ENCODE data around the gene SPAG6.

- TF ChIP-seq, protein P1, sequence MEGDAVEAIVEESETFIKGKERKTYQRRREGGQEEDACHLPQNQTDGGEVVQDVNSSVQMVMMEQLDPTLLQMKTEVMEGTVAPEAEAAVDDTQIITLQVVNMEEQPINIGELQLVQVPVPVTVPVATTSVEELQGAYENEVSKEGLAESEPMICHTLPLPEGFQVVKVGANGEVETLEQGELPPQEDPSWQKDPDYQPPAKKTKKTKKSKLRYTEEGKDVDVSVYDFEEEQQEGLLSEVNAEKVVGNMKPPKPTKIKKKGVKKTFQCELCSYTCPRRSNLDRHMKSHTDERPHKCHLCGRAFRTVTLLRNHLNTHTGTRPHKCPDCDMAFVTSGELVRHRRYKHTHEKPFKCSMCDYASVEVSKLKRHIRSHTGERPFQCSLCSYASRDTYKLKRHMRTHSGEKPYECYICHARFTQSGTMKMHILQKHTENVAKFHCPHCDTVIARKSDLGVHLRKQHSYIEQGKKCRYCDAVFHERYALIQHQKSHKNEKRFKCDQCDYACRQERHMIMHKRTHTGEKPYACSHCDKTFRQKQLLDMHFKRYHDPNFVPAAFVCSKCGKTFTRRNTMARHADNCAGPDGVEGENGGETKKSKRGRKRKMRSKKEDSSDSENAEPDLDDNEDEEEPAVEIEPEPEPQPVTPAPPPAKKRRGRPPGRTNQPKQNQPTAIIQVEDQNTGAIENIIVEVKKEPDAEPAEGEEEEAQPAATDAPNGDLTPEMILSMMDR (IDR thresholded peaks at IDR 0.05; ENCODE audit: low read depth, low read length, missing input control): no peak
- TF ChIP-seq SP1 (IDR thresholded peaks at IDR 0.05) (no peak), FOXA1 (IDR thresholded peaks at IDR 0.05) (no peak), RAD21 (IDR thresholded peaks at IDR 0.05) (no peak), ATF3 (IDR thresholded peaks at IDR 0.05) (no peak)
- TF ChIP-seq, protein P2, sequence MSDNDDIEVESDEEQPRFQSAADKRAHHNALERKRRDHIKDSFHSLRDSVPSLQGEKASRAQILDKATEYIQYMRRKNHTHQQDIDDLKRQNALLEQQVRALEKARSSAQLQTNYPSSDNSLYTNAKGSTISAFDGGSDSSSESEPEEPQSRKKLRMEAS (IDR thresholded peaks at IDR 0.05): no peak
Observed at GRCh38 chr10:22453948-22454591, 108.8 kb downstream of the SPAG6 start.

Measured in liver (tissue), 3 donors.